Body of pancreas (tissue), 4 donors: Measurements from ENCODE around the gene MYCBPAP. TPM values are rescaled to one million over a fixed set of nuclear protein-coding genes. Genes with fewer than 3 reads are reported as not detected.
A peak's percentile ranks its signal among the peaks of the same experiment; 100 is the strongest.
"Not testable (repeated sequence)": the region's sequence is repeated elsewhere in the genome, so short reads cannot be mapped to it uniquely, and the experiment has no call there.

Experiments used
- ATAC-seq: fragments of 150-250 bp; one replicate; pipeline ENCODE4 v1.9.1; 2016
- DNase-seq, 4 donors: peaks; one replicate each; pipeline ENCODE4 v3.0.0-alpha.2; 2019
- H3K27ac ChIP-seq, 4 donors: fragments of 200-600 bp; sonication (generic); 1 replicate in 3 of 4; 2 replicates in 1 of 4; pipeline versions ENCODE4 v1.5.1 to v1.6.1; 2016 to 2019; ENCODE audit warnings: mild to moderate bottlenecking in 1 of 4, mixed read lengths in 1 of 4, moderate library complexity in 1 of 4
- H3K27me3 ChIP-seq, 2 donors: fragments of 200-600 bp; sonication (generic); one replicate each; pipeline ENCODE4 v1.6.0; 2016; ENCODE audit warnings: mild to moderate bottlenecking in 1 of 2
- H3K36me3 ChIP-seq, 2 donors: fragments of 200-600 bp; sonication (generic); replicated peaks in 1 of 2; 2 replicates each; pipeline ENCODE4 v1.5.1; 2016; ENCODE audit warnings: low read depth in 2 of 2; ENCODE audit not compliant: insufficient read depth in 1 of 2
- H3K4me1 ChIP-seq: fragments of 200-600 bp; sonication (generic); one replicate; pipeline ENCODE4 v1.6.0; 2016
- H3K4me3 ChIP-seq, 2 donors: fragments of 200-600 bp; sonication (generic); 1 replicate in 1 of 2; 2 replicates in 1 of 2; pipeline ENCODE4 v1.5.1; 2016 to 2019
- H3K9me3 ChIP-seq, 3 donors: fragments of 200-600 bp; sonication (generic); 1 replicate in 2 of 3; 2 replicates in 1 of 3; pipeline ENCODE4 v1.5.1; 2016
- CTCF ChIP-seq, 7 experiments: fragments of 450-650 bp in 4 of 7; fragments of 200-600 bp in 3 of 7; sonication (generic) in 3 of 7; IDR thresholded peaks; one replicate each; pipeline ENCODE4 v1.5.1; 2016 to 2019; ENCODE audit warnings: antibody characterized with exemption in 7 of 7
- POLR2A ChIP-seq, 3 donors: fragments of 450-650 bp; IDR thresholded peaks; one replicate each; pipeline ENCODE4 v1.6.1; 2016; ENCODE audit warnings: antibody characterized with exemption in 3 of 3, mild to moderate bottlenecking in 2 of 3
- WGBS, 2 donors: methylation state at CpG; one replicate each; pipeline ENCODE4 v1.1.5; 2017; 5-methylcytosine and 5-hydroxymethylcytosine counted together
- intact Hi-C: fragments of 100-400 bp; cut with DNase I; formaldehyde crosslinking; loops from one replicate; pipeline ENCODE4 v1.15.1; 2023
- total RNA-seq, 2 donors: library from RNA; depleted of rRNA; stranded (reverse); fragments of >200 nt; gene quantifications; one replicate each; pipeline ENCODE4 v1.1.0, GENCODE V29; 2016

The MYCBPAP gene
- total RNA-seq, 2 donors from 2014 or later = 0.33 TPM; not detected in 1

- no peak for TF ChIP-seq POLR2A (IDR thresholded peaks at IDR 0.05)
- TF ChIP-seq CTCF (IDR thresholded peaks at IDR 0.05) = no peak
- no peaks in the 10 kb centered on the region for H3K36me3 ChIP-seq
- 63 to 69% methylated on average over 6 of the region's 6 CpGs for WGBS, 2 donors
- DNase-seq (no peak), ATAC-seq (no peak)
- H3K27me3 ChIP-seq = no peaks in the 10 kb centered on the region
- H3K9me3 ChIP-seq = no peaks in the 10 kb centered on the region
- no peak overlapping the region for H3K27ac ChIP-seq
- intact Hi-C loops = loop anchor here (10.0 kb wide), 1 partner anchor 106 kb away; no protein-coding TSS in a partner anchor
- peaks cover 31% of the 10 kb centered on the region for H3K4me1 ChIP-seq
- no peak overlapping the region for H3K4me3 ChIP-seq
Observed at GRCh38 chr17:50470426-50470825, 37.8 kb upstream of the MYCBPAP start.

GRCh38 chr17:50471009-50471905 is 37.0 kb upstream of the MYCBPAP start:
- Histone ChIP-seq H3K4me1 (peaks cover 34% of the 10 kb centered on the region), H3K27ac (no peak overlapping the region), H3K27me3 (no peaks in the 10 kb centered on the region), H3K9me3 (no peaks in the 10 kb centered on the region), H3K36me3 (no peaks in the 10 kb centered on the region), H3K4me3 (no peak overlapping the region)
- WGBS, 2 donors = 81 to 89% methylated on average over 17 to 22 of the region's 22 CpGs
- ATAC-seq = no peak
- intact Hi-C loops = loop anchor here (10.0 kb wide), 1 partner anchor 106 kb away; no protein-coding TSS in a partner anchor
- TF ChIP-seq CTCF (IDR thresholded peaks at IDR 0.05) = no peak
- no peak for TF ChIP-seq POLR2A (IDR thresholded peaks at IDR 0.05)
- no peak for DNase-seq

- no peak for ATAC-seq
- H3K9me3 ChIP-seq = no peaks in the 10 kb centered on the region
- DNase-seq = no peak
- TF ChIP-seq POLR2A (IDR thresholded peaks at IDR 0.05) (no peak), CTCF (IDR thresholded peaks at IDR 0.05) (no peak)
- 94% methylated on average over 7 to 10 of the region's 10 CpGs for WGBS, 2 donors
- no peak overlapping the region for H3K27ac ChIP-seq
- H3K4me1 ChIP-seq = peaks cover 44% of the 10 kb centered on the region
- H3K4me3 ChIP-seq = no peak overlapping the region
- intact Hi-C loops = loop anchor here (10.0 kb wide), 1 partner anchor 107 kb away; no protein-coding TSS in a partner anchor
- H3K36me3 ChIP-seq = no peaks in the 10 kb centered on the region
- no peaks in the 10 kb centered on the region for H3K27me3 ChIP-seq
Observed at GRCh38 chr17:50472286-50472685, 36.0 kb upstream of the MYCBPAP start.

DNA sequence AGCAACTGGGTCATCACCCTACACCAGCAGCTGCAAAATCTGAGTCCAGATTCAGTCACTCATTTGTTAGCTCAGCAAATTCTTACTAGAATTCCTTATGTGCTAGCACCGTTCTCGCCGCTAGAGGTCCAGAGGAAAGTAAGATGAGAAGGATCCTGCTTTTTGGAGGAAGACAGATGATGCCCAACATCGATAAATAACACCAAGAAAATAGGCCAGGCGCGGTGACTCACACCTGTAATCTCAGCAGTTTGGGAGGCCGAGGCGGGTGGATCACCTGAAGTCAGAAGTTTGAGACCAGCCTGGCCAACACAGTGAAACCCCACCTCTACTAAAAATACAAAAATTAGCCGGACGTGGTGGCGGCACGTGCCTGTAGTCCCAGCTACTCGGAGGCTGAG is 35.5 kb upstream of the MYCBPAP start:
- intact Hi-C loops = loop anchor here (10.0 kb wide), 1 partner anchor 108 kb away; no protein-coding TSS in a partner anchor

More for the DNA sequence above, 35.5 kb upstream of the MYCBPAP start:
- DNase-seq, H3K27me3 ChIP-seq, ATAC-seq, H3K9me3 ChIP-seq, H3K36me3 ChIP-seq, H3K27ac ChIP-seq, H3K4me3 ChIP-seq: not testable (repeated sequence)
- TF ChIP-seq CTCF (IDR thresholded peaks at IDR 0.05) = peak in 1 of 7 experiments; percentile 19
- WGBS, 2 donors = 89 to 95% methylated on average over 13 of the region's 13 CpGs
- peaks cover 49% of the 10 kb centered on the region for H3K4me1 ChIP-seq
